Measurements from ENCODE around the gene STK32A. TPM values are rescaled to one million over a fixed set of nuclear protein-coding genes. Genes with fewer than 3 reads are reported as not detected.

Gene STK32A
- total RNA-seq, 4 donors from 2014 or later: 1.0 to 1.4 (median 1.3) TPM

- Histone ChIP-seq H3K4me3 (no peak overlapping the region), H3K27ac (replicated peaks in 1 of 4) (no peak overlapping the region), H3K4me1 (no peaks in the 10 kb centered on the region), H3K36me3 (no peaks in the 10 kb centered on the region), H3K27me3 (no peaks in the 10 kb centered on the region), H3K9me3 (peaks cover 0 to 8% (median 0%) of the 10 kb centered on the region in 4 donors)
- TF ChIP-seq POLR2AphosphoS5 (IDR thresholded peaks at IDR 0.05) (no peak), CTCF (IDR thresholded peaks at IDR 0.05) (no peak), POLR2A (IDR thresholded peaks at IDR 0.05; ENCODE audit: low read depth) (no peak), EP300 (IDR thresholded peaks at IDR 0.05) (no peak)
- intact Hi-C loops (cut with DNase I): no loop called here
- 81% methylated on average over 2 of the region's 2 CpGs for WGBS
- no peak for DNase-seq (ENCODE audit: extremely low spot score)
These were observed 52.3 kb downstream of the STK32A start for GRCh38 chr5:147287110-147287509.

GRCh38 chr5:147290261-147290660 lies 55.4 kb downstream of the STK32A start:
- Histone ChIP-seq H3K27me3 (no peaks in the 10 kb centered on the region), H3K9me3 (no peaks in the 10 kb centered on the region), H3K4me1 (no peaks in the 10 kb centered on the region), H3K27ac (replicated peaks in 1 of 4) (no peak overlapping the region), H3K36me3 (no peaks in the 10 kb centered on the region), H3K4me3 (no peak overlapping the region)
- WGBS: 61% methylated on average over 2 of the region's 2 CpGs
- intact Hi-C loops (cut with DNase I): no loop called here
- no peak for TF ChIP-seq EP300 (IDR thresholded peaks at IDR 0.05)
- no peak for TF ChIP-seq POLR2A (IDR thresholded peaks at IDR 0.05; ENCODE audit: low read depth)
- TF ChIP-seq POLR2AphosphoS5 (IDR thresholded peaks at IDR 0.05): no peak
- DNase-seq (ENCODE audit: extremely low spot score): no peak

DNA sequence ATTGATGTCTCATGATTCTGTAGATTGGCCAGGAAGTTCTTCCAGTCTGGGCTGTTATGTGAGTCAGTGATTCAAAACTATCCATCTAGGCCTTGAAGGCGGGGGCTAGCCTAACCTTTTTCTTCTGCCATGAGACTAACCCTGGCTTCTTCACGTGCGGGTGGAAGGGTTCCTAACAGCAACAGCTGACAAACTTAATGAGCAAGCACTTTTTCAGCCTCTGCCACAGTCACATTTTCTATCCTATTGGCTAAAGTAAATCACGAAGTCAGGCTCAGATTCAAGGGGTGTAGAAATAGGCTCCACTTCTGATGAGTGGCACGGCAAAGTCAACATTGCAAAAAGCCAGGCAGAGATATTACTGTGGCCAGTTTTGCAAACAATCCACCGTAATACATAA lies 68.4 kb downstream of the STK32A start:
- Histone ChIP-seq H3K9me3 (no peaks in the 10 kb centered on the region), H3K27me3 (no peaks in the 10 kb centered on the region), H3K4me1 (peaks cover 0 to 13% (median 7%) of the 10 kb centered on the region in 4 donors), H3K36me3 (no peaks in the 10 kb centered on the region), H3K27ac (replicated peaks in 1 of 4) (no peak overlapping the region), H3K4me3 (no peak overlapping the region)
- DNase-seq (ENCODE audit: extremely low spot score): no peak
- intact Hi-C loops (cut with DNase I): no loop called here
- TF ChIP-seq CTCF (IDR thresholded peaks at IDR 0.05) (no peak), EP300 (IDR thresholded peaks at IDR 0.05) (no peak), POLR2AphosphoS5 (IDR thresholded peaks at IDR 0.05) (no peak), POLR2A (IDR thresholded peaks at IDR 0.05; ENCODE audit: low read depth) (no peak)
- 81% methylated on average over 6 of the region's 6 CpGs for WGBS

DNA sequence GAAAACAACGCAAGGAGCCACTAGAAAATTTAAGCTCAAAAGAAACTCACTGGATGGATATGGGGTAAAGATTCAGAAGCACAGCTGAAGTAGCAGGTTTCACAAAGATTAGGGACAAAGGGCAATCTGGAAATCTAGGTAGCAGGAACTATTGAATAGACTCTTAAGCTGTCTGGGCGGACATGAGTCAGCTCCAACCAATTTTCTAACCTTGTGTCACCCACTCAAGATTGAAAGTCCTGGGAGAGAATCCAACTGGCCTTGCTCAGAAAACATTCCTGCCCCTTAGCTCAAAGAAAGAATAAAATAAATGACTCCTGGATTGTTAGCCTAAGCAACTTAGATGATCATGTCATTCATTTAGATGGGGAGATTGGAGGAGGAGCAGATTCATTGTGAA lies 69.2 kb downstream of the STK32A start:
- Histone ChIP-seq H3K4me3 (no peak overlapping the region), H3K9me3 (no peaks in the 10 kb centered on the region), H3K27me3 (no peaks in the 10 kb centered on the region), H3K36me3 (no peaks in the 10 kb centered on the region), H3K4me1 (peaks cover 0 to 13% (median 7%) of the 10 kb centered on the region in 4 donors), H3K27ac (replicated peaks in 1 of 4) (no peak overlapping the region)
- 79% methylated on average over 2 of the region's 2 CpGs for WGBS
- TF ChIP-seq POLR2A (IDR thresholded peaks at IDR 0.05; ENCODE audit: low read depth): no peak
- TF ChIP-seq EP300 (IDR thresholded peaks at IDR 0.05): no peak
- TF ChIP-seq POLR2AphosphoS5 (IDR thresholded peaks at IDR 0.05): no peak
- TF ChIP-seq CTCF (IDR thresholded peaks at IDR 0.05): no peak
- intact Hi-C loops (cut with DNase I): no loop called here
- DNase-seq (ENCODE audit: extremely low spot score): no peak

DNA sequence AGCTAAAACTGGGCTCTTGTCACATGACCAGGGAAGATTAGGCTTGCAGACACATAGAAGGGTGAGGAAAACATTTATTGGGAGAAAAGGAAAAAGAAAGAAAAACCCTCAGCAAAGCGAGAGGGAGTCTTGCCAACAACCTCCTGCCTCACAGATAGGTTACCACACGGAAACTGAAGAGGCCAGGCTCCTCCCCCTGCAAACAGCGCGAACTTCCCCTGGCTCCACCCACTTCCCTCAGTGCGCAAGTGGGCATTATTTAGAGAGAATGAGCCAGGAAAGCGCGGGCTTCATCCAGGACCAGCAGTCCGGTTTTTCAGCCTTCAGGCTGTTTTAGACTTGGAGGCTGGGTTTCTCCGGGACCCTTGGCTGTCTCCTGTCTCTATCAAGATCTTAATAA lies 70.3 kb downstream of the STK32A start:
- Histone ChIP-seq H3K4me1 (peaks cover 0 to 13% (median 7%) of the 10 kb centered on the region in 4 donors), H3K36me3 (no peaks in the 10 kb centered on the region), H3K9me3 (no peaks in the 10 kb centered on the region), H3K27ac (replicated peaks in 1 of 4) (no peak overlapping the region), H3K4me3 (no peak overlapping the region), H3K27me3 (no peaks in the 10 kb centered on the region)
- intact Hi-C loops (cut with DNase I): no loop called here
- DNase-seq (ENCODE audit: extremely low spot score): no peak
- 90% methylated on average over 9 of the region's 9 CpGs for WGBS
- TF ChIP-seq POLR2A (IDR thresholded peaks at IDR 0.05; ENCODE audit: low read depth): no peak
- no peak for TF ChIP-seq EP300 (IDR thresholded peaks at IDR 0.05)
- TF ChIP-seq CTCF (IDR thresholded peaks at IDR 0.05): no peak
- no peak for TF ChIP-seq POLR2AphosphoS5 (IDR thresholded peaks at IDR 0.05)

Data from esophagus muscularis mucosa (tissue), 4 donors.